Measurements from ENCODE around the gene PPIL3. TPM values are rescaled to one million over a fixed set of nuclear protein-coding genes. Genes with fewer than 3 reads are reported as not detected.

The PPIL3 gene
- total RNA-seq, 1 donor from 2014 or later: 41.1 TPM

DNA sequence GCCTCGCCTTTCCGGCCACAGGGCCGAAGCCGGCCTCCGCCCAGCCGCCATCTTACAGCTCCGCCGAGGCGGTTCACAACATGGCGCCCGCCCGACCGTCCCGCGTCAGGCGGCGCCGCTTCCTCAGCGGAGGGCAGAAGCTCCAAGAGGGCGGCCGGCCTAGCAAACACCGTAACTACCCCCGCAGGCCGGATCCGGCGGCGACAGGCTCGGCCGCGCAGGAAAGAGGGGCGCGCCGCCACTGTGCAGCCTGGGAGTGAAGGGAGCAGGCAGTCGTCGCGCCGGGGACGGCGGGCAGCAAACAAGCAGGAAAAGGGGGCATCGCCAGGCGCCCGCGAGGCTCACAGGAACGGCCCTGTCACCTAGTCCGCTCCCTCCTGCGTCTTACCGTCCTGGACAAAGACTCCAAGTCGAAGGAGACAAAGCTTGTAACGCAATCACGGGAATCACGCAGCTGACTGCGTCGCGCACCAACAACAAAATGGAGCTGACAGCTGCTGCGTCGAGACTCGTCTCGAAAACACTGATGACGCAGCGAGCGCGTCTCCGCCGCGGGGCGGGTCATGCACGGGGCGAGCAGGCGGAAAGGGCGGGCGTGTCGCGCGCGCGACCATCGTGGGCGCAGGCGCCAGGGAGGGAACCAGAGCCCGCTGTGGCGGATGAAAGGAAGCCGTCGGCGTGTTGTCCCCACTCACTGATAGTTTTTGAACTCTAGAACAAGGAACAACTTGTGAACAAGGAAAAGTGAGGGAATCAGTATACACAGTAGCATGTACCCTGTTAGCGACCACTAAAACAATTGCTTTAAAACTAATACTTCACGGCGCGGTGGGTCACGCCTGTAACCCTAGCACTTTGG lies 24.5 kb downstream of the PPIL3 start, which contains the start of gene CLK1:
TSS of gene CLK1 (minus strand) at position 483 of the 859 bp plus-strand sequence. CDS start 2,796 bp downstream, outside the sequence.
- Mint-ChIP-seq H3K9me3 (ENCODE audit: unreplicated experiment) (no peaks in the 10 kb centered on the region), H3K27ac (ENCODE audit: unreplicated experiment) (peak within 1 kb of the TSS; percentile 100), H3K4me3 (ENCODE audit: unreplicated experiment) (peak within 1 kb of the TSS; percentile 95), H3K36me3 (ENCODE audit: low read depth, unreplicated experiment) (peaks cover 31% of the 10 kb centered on the region), H3K4me1 (ENCODE audit: unreplicated experiment) (peaks cover 29% of the 10 kb centered on the region), H3K27me3 (ENCODE audit: unreplicated experiment) (peaks cover 17% of the 10 kb centered on the region)
- peak; percentile 94 for DNase-seq (ENCODE audit: low spot score)
- TF ChIP-seq, protein P1, sequence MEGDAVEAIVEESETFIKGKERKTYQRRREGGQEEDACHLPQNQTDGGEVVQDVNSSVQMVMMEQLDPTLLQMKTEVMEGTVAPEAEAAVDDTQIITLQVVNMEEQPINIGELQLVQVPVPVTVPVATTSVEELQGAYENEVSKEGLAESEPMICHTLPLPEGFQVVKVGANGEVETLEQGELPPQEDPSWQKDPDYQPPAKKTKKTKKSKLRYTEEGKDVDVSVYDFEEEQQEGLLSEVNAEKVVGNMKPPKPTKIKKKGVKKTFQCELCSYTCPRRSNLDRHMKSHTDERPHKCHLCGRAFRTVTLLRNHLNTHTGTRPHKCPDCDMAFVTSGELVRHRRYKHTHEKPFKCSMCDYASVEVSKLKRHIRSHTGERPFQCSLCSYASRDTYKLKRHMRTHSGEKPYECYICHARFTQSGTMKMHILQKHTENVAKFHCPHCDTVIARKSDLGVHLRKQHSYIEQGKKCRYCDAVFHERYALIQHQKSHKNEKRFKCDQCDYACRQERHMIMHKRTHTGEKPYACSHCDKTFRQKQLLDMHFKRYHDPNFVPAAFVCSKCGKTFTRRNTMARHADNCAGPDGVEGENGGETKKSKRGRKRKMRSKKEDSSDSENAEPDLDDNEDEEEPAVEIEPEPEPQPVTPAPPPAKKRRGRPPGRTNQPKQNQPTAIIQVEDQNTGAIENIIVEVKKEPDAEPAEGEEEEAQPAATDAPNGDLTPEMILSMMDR (IDR thresholded peaks at IDR 0.05; ENCODE audit: unreplicated experiment): no peak

DNA sequence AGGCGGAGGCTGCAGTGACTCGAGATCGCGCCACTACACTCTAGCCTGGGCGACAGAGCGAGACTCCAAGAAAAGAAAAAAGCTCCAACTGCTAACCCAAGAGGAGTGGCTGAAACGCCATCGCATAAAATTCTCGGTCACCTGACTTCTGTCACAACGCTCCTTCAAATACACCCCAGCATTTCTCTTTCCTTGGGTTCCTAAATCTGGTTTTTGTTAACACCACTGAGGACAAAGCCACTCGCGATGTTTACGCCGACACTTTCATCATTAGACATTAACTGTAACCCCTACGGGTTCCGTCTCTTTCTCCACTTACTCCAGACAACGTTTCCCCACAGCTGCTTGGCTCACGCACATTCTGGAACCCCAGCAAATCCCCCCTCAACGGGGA lies 25.1 kb downstream of the PPIL3 start:
- Mint-ChIP-seq H3K27me3 (ENCODE audit: unreplicated experiment) (peaks cover 17% of the 10 kb centered on the region), H3K4me3 (ENCODE audit: unreplicated experiment) (peak overlapping the region; percentile 95), H3K9me3 (ENCODE audit: unreplicated experiment) (no peaks in the 10 kb centered on the region), H3K27ac (ENCODE audit: unreplicated experiment) (peak overlapping the region; percentile 100), H3K36me3 (ENCODE audit: low read depth, unreplicated experiment) (peaks cover 36% of the 10 kb centered on the region), H3K4me1 (ENCODE audit: unreplicated experiment) (peaks cover 31% of the 10 kb centered on the region)
- DNase-seq (ENCODE audit: low spot score): no peak
- TF ChIP-seq, protein P1 (IDR thresholded peaks at IDR 0.05; ENCODE audit: unreplicated experiment): no peak

DNA sequence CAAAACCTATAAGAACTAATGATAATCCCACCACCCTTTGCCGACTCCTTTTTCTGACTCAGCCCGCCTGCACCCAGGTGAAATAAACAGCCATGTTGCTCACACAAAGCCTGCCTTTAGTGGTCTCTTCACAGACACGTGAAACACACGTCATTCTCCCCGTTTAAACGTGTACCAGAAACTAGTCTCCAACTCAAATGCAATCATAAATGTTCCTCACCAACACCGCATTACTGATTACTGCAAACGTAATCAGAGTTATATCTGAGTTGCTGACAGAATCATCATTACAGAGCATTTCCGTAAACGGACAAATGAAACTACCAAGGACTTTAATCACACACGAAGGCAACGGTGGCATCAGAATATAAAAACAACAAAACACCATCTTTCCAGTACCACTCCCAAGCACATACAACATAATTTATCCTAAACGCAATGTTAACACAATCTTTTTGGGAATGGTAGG lies 26.3 kb downstream of the PPIL3 start:
- Mint-ChIP-seq H3K27me3 (ENCODE audit: unreplicated experiment) (peaks cover 18% of the 10 kb centered on the region), H3K27ac (ENCODE audit: unreplicated experiment) (peak overlapping the region; percentile 100), H3K36me3 (ENCODE audit: low read depth, unreplicated experiment) (peaks cover 48% of the 10 kb centered on the region), H3K4me3 (ENCODE audit: unreplicated experiment) (peak overlapping the region; percentile 95), H3K4me1 (ENCODE audit: unreplicated experiment) (peaks cover 38% of the 10 kb centered on the region), H3K9me3 (ENCODE audit: unreplicated experiment) (no peaks in the 10 kb centered on the region)
- no peak for DNase-seq (ENCODE audit: low spot score)
- TF ChIP-seq, protein P1 (IDR thresholded peaks at IDR 0.05; ENCODE audit: unreplicated experiment): no peak

DNA sequence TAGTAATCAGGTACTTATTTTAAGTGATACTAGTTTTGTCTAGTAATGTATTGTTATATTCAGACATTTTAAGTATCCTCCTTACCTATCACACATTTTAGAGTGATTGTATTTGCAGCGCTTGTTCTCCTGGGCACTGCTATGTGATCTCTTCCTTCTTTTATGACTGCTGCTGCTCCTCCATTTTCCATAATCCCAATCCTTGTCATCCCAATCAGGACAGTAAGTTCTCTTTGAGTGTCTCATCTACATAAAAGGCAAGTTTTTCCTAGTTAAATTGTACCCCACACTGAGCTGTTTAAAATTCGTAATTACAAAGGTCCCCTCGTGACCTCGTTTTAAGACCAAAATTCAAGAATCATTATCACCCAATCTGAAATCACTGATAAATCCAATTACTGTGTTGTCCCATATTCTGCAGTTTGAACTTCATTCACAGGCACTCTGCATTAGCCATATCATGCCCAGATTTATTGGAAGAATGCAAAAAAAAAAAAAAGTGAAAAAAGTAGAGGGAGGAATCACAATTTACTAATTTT lies 27.2 kb downstream of the PPIL3 start:
- H3K36me3 Mint-ChIP-seq (ENCODE audit: low read depth, unreplicated experiment): peaks cover 57% of the 10 kb centered on the region
- TF ChIP-seq, protein P1 (IDR thresholded peaks at IDR 0.05; ENCODE audit: unreplicated experiment): no peak
- no peaks in the 10 kb centered on the region for H3K9me3 Mint-ChIP-seq (ENCODE audit: unreplicated experiment)
- peaks cover 21% of the 10 kb centered on the region for H3K27me3 Mint-ChIP-seq (ENCODE audit: unreplicated experiment)
- no peak for DNase-seq (ENCODE audit: low spot score)
- H3K27ac Mint-ChIP-seq (ENCODE audit: unreplicated experiment): peak overlapping the region; percentile 100
- peak overlapping the region; percentile 95 for H3K4me3 Mint-ChIP-seq (ENCODE audit: unreplicated experiment)
- peaks cover 38% of the 10 kb centered on the region for H3K4me1 Mint-ChIP-seq (ENCODE audit: unreplicated experiment)

All from endothelial cell (in vitro differentiated cells).